ENCODE results near the gene CELF5. TPM values are rescaled to one million over a fixed set of nuclear protein-coding genes. Genes with fewer than 3 reads are reported as not detected.
"Not testable (repeated sequence)": the region's sequence is repeated elsewhere in the genome, so short reads cannot be mapped to it uniquely, and the experiment has no call there.

Gene CELF5
- total RNA-seq, 4 donors from 2014 or later, result 0.27 to 0.48 TPM; not detected in 2

DNA sequence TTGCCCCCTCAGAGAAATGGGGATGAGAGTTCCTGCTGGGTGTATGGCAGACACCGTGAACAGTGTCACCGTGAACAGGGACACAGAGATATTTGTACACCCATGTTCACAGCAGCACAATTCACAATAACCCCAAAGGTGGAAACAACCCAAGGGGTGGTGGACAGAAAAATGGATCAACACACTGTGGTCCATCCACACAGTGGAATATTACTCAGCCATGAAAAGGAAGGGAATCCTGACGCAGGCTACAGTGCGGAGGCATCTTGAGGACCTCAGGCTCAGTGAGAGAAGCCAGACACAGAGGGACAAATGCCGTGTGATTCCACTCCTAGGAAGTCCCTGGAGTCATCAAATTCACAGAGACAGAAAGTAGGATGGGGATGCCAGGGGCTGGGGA is 7.6 kb upstream of the CELF5 start:
- in situ Hi-C loops (cut with MboI; ENCODE audit: low pct_ligation_motif_present in 1 of 4, low pct_unique_long_range_greater_than_20kb in 1 of 4, low sequenced_read_pairs in 3 of 4), result no loop called here
- WGBS, 2 donors (ENCODE audit: low coverage in 1 of 2), result 88 to 93% methylated on average over 5 of the region's 5 CpGs
- intact Hi-C loops (cut with DNase I; ENCODE audit: low total_unique reads), result no loop called here

DNA sequence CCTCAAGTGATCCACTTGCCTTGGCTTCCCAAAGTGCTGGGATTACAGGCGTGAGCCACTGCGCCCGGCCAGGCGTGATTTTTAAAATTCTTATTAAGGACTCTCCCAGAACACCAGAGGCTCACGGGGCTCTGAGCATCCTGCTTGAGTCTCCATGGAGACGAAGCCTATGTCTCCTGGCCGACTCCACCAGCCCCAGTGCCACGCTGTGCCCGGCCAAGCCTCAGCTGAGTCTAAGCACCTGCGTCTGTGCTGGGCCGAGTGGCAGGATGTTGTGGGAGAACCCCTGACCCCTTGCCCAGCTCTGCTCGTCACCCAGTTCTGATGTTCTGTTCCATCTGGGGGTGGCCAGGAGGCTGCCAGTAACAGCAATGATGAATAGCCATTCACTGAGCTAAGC is 3.9 kb upstream of the CELF5 start:
- H3K27ac ChIP-seq, result no peak overlapping the region
- 76% methylated on average over 12 of the region's 12 CpGs; no CpG with 5 or more reads in 1 of the 2 donors for WGBS, 2 donors (ENCODE audit: low coverage in 1 of 2)
- intact Hi-C loops (cut with DNase I; ENCODE audit: low total_unique reads), result no loop called here
- H3K9me3 ChIP-seq, result no peaks in the 10 kb centered on the region
- no peak overlapping the region for H3K4me3 ChIP-seq
- DNase-seq, result no peak
- in situ Hi-C loops (cut with MboI; ENCODE audit: low pct_ligation_motif_present in 1 of 4, low pct_unique_long_range_greater_than_20kb in 1 of 4, low sequenced_read_pairs in 3 of 4), result no loop called here
- H3K4me1 ChIP-seq, result peaks cover 0 to 6% (median 3%) of the 10 kb centered on the region in 4 donors
- peaks cover 35% of the 10 kb centered on the region for H3K27me3 ChIP-seq
- TF ChIP-seq CTCF (IDR thresholded peaks at IDR 0.05), result no peak
- no peak for TF ChIP-seq POLR2AphosphoS5 (IDR thresholded peaks at IDR 0.05)
- TF ChIP-seq EP300 (IDR thresholded peaks at IDR 0.05; ENCODE audit: low read depth), result no peak
- no peak for TF ChIP-seq POLR2A (IDR thresholded peaks at IDR 0.05)
- H3K36me3 ChIP-seq, result no peaks in the 10 kb centered on the region

More for the DNA sequence above, 7.6 kb upstream of the CELF5 start:
- no peak overlapping the region for H3K4me3 ChIP-seq
- DNase-seq, result no peak
- no peak for TF ChIP-seq POLR2AphosphoS5 (IDR thresholded peaks at IDR 0.05)
- no peaks in the 10 kb centered on the region for H3K36me3 ChIP-seq
- no peak overlapping the region for H3K27ac ChIP-seq
- no peaks in the 10 kb centered on the region for H3K4me1 ChIP-seq
- peaks cover under 1% of the 10 kb centered on the region for H3K27me3 ChIP-seq
- H3K9me3 ChIP-seq, result no peaks in the 10 kb centered on the region

- in situ Hi-C loops (cut with MboI; ENCODE audit: low pct_ligation_motif_present in 1 of 4, low pct_unique_long_range_greater_than_20kb in 1 of 4, low sequenced_read_pairs in 3 of 4); H3K36me3 ChIP-seq; H3K4me3 ChIP-seq: not testable (repeated sequence)
These were observed 2.9 kb upstream of the CELF5 start for GRCh38 chr19:3221576-3221975.

GRCh38 chr19:3222709-3223108 is 1.8 kb upstream of the CELF5 start:
- DNase-seq, result no peak
- WGBS, 2 donors (ENCODE audit: low coverage in 1 of 2), result 77 to 83% methylated on average over 5 of the region's 5 CpGs
- peaks cover 0 to 6% (median 3%) of the 10 kb centered on the region in 4 donors for H3K4me1 ChIP-seq
- H3K4me3 ChIP-seq, result no peak overlapping the region
- no peaks in the 10 kb centered on the region for H3K9me3 ChIP-seq
- H3K36me3 ChIP-seq, result no peaks in the 10 kb centered on the region
- TF ChIP-seq CTCF (IDR thresholded peaks at IDR 0.05), result no peak
- H3K27me3 ChIP-seq, result peaks cover 56% of the 10 kb centered on the region
- in situ Hi-C loops (cut with MboI; ENCODE audit: low pct_ligation_motif_present in 1 of 4, low pct_unique_long_range_greater_than_20kb in 1 of 4, low sequenced_read_pairs in 3 of 4), result no loop called here
- intact Hi-C loops (cut with DNase I; ENCODE audit: low total_unique reads), result no loop called here
- H3K27ac ChIP-seq, result no peak overlapping the region

More at GRCh38 chr19:3221576-3221975, 2.9 kb upstream of the CELF5 start:
- intact Hi-C loops (cut with DNase I; ENCODE audit: low total_unique reads); DNase-seq; H3K4me1 ChIP-seq; H3K27ac ChIP-seq; H3K9me3 ChIP-seq: not testable (repeated sequence)
- peaks cover 45% of the 10 kb centered on the region for H3K27me3 ChIP-seq
- 86% methylated on average over 5 of the region's 5 CpGs; no CpG with 5 or more reads in 1 of the 2 donors for WGBS, 2 donors (ENCODE audit: low coverage in 1 of 2)

DNA sequence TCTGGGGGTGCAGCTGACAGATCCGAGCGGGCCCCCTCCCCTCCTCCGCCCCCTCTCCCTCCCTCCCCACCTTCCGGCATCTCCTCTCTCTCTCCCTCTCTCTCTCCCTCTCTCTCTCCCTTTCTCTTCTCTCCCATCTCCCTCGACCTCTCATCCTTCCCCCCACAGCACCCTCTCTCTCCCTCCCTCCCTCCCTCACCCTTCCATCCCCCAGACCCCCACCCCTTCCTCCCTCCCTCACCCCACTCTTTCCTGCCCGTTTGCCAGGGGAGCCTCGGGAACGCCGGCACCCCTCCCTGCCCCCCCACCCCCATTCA is 666 bp downstream of the CELF5 start:
- Histone ChIP-seq H3K4me3 (no peak overlapping the region), H3K9me3 (no peaks in the 10 kb centered on the region), H3K27me3 (peaks cover 80% of the 10 kb centered on the region), H3K4me1 (peaks cover 0 to 6% (median 3%) of the 10 kb centered on the region in 4 donors), H3K27ac (no peak overlapping the region), H3K36me3 (no peaks in the 10 kb centered on the region)
- DNase-seq, result no peak
- WGBS, 2 donors (ENCODE audit: low coverage in 1 of 2), result no CpG with 5 or more reads among the region's 9 CpGs
- TF ChIP-seq POLR2A (IDR thresholded peaks at IDR 0.05) (no peak), EP300 (IDR thresholded peaks at IDR 0.05; ENCODE audit: low read depth) (no peak), CTCF (IDR thresholded peaks at IDR 0.05) (no peak), POLR2AphosphoS5 (IDR thresholded peaks at IDR 0.05) (no peak)
- in situ Hi-C loops (cut with MboI; ENCODE audit: low pct_ligation_motif_present in 1 of 4, low pct_unique_long_range_greater_than_20kb in 1 of 4, low sequenced_read_pairs in 3 of 4), result no loop called here
- intact Hi-C loops (cut with DNase I; ENCODE audit: low total_unique reads), result no loop called here

Measured in transverse colon (tissue), 4 donors.